ENCODE results near the gene C4BPA. TPM values are rescaled to one million over a fixed set of nuclear protein-coding genes. Genes with fewer than 3 reads are reported as not detected.

The C4BPA gene
- total RNA-seq, result 0.10 TPM

GRCh38 chr1:207103892-207104373 is at the start of gene C4BPA:
Gene C4BPA (plus strand): TSS chr1:207104233. CDS start chr1:207113026, 8,793 bp downstream.
- no peaks in the 10 kb centered on the region for H3K9me3 ChIP-seq (ENCODE audit: low read depth, low read length)
- H3K27me3 ChIP-seq (ENCODE audit: insufficient read depth, low read length), result no peaks in the 10 kb centered on the region
- H3K4me3 ChIP-seq (ENCODE audit: low read length), result no peak within 1 kb of the TSS
- H3K4me1 ChIP-seq (ENCODE audit: insufficient read depth, low read length), result peaks cover 11% of the 10 kb centered on the region

GRCh38 chr1:207054491-207054890 is 49.5 kb upstream of the C4BPA start:
- H3K27me3 ChIP-seq (ENCODE audit: insufficient read depth, low read length), result no peaks in the 10 kb centered on the region
- no peak overlapping the region for H3K4me3 ChIP-seq (ENCODE audit: low read length)
- H3K9me3 ChIP-seq (ENCODE audit: low read depth, low read length), result no peaks in the 10 kb centered on the region
- peaks cover 59% of the 10 kb centered on the region for H3K4me1 ChIP-seq (ENCODE audit: insufficient read depth, low read length)

GRCh38 chr1:207055386-207056001 is 48.5 kb upstream of the C4BPA start:
- no peaks in the 10 kb centered on the region for H3K27me3 ChIP-seq (ENCODE audit: insufficient read depth, low read length)
- H3K4me3 ChIP-seq (ENCODE audit: low read length), result no peak overlapping the region
- no peaks in the 10 kb centered on the region for H3K9me3 ChIP-seq (ENCODE audit: low read depth, low read length)

GRCh38 chr1:207056673-207057072 is 47.4 kb upstream of the C4BPA start:
- Histone ChIP-seq H3K9me3 (ENCODE audit: low read depth, low read length) (no peaks in the 10 kb centered on the region), H3K4me3 (ENCODE audit: low read length) (no peak overlapping the region), H3K4me1 (ENCODE audit: insufficient read depth, low read length) (peaks cover 57% of the 10 kb centered on the region), H3K27me3 (ENCODE audit: insufficient read depth, low read length) (no peaks in the 10 kb centered on the region)

More at GRCh38 chr1:207055386-207056001, 48.5 kb upstream of the C4BPA start:
- H3K4me1 ChIP-seq (ENCODE audit: insufficient read depth, low read length), result peaks cover 65% of the 10 kb centered on the region

- no peak overlapping the region for H3K4me3 ChIP-seq (ENCODE audit: low read length)
- no peaks in the 10 kb centered on the region for H3K9me3 ChIP-seq (ENCODE audit: low read depth, low read length)
- peaks cover 47% of the 10 kb centered on the region for H3K4me1 ChIP-seq (ENCODE audit: insufficient read depth, low read length)
- no peaks in the 10 kb centered on the region for H3K27me3 ChIP-seq (ENCODE audit: insufficient read depth, low read length)
Measured at GRCh38 chr1:207058252-207058651, 45.8 kb upstream of the C4BPA start.

- Histone ChIP-seq H3K4me3 (ENCODE audit: low read length) (no peak overlapping the region), H3K9me3 (ENCODE audit: low read depth, low read length) (no peaks in the 10 kb centered on the region), H3K4me1 (ENCODE audit: insufficient read depth, low read length) (peaks cover 38% of the 10 kb centered on the region), H3K27me3 (ENCODE audit: insufficient read depth, low read length) (no peaks in the 10 kb centered on the region)
Measured at GRCh38 chr1:207058878-207059867, 44.9 kb upstream of the C4BPA start.

GRCh38 chr1:207059881-207060280 is 44.2 kb upstream of the C4BPA start:
- no peaks in the 10 kb centered on the region for H3K27me3 ChIP-seq (ENCODE audit: insufficient read depth, low read length)
- no peaks in the 10 kb centered on the region for H3K9me3 ChIP-seq (ENCODE audit: low read depth, low read length)
- H3K4me3 ChIP-seq (ENCODE audit: low read length), result no peak overlapping the region
- peaks cover 31% of the 10 kb centered on the region for H3K4me1 ChIP-seq (ENCODE audit: insufficient read depth, low read length)

- no peaks in the 10 kb centered on the region for H3K27me3 ChIP-seq (ENCODE audit: insufficient read depth, low read length)
- no peaks in the 10 kb centered on the region for H3K9me3 ChIP-seq (ENCODE audit: low read depth, low read length)
- peaks cover 24% of the 10 kb centered on the region for H3K4me1 ChIP-seq (ENCODE audit: insufficient read depth, low read length)
- no peak overlapping the region for H3K4me3 ChIP-seq (ENCODE audit: low read length)
Measured at GRCh38 chr1:207060596-207060995, 43.4 kb upstream of the C4BPA start.

GRCh38 chr1:207062058-207062457 is 42.0 kb upstream of the C4BPA start:
- Histone ChIP-seq H3K4me3 (ENCODE audit: low read length) (no peak overlapping the region), H3K9me3 (ENCODE audit: low read depth, low read length) (no peaks in the 10 kb centered on the region), H3K27me3 (ENCODE audit: insufficient read depth, low read length) (no peaks in the 10 kb centered on the region), H3K4me1 (ENCODE audit: insufficient read depth, low read length) (peaks cover 21% of the 10 kb centered on the region)

- Histone ChIP-seq H3K4me3 (ENCODE audit: low read length) (no peak overlapping the region), H3K27me3 (ENCODE audit: insufficient read depth, low read length) (no peaks in the 10 kb centered on the region), H3K4me1 (ENCODE audit: insufficient read depth, low read length) (peaks cover 22% of the 10 kb centered on the region), H3K9me3 (ENCODE audit: low read depth, low read length) (no peaks in the 10 kb centered on the region)
Measured at GRCh38 chr1:207063014-207063413, 41.0 kb upstream of the C4BPA start.

GRCh38 chr1:207064561-207064960 is 39.5 kb upstream of the C4BPA start:
- peaks cover 20% of the 10 kb centered on the region for H3K4me1 ChIP-seq (ENCODE audit: insufficient read depth, low read length)
- no peaks in the 10 kb centered on the region for H3K27me3 ChIP-seq (ENCODE audit: insufficient read depth, low read length)
- H3K9me3 ChIP-seq (ENCODE audit: low read depth, low read length), result no peaks in the 10 kb centered on the region
- no peak overlapping the region for H3K4me3 ChIP-seq (ENCODE audit: low read length)

GRCh38 chr1:207067185-207067584 is 36.8 kb upstream of the C4BPA start:
- H3K4me1 ChIP-seq (ENCODE audit: insufficient read depth, low read length), result peaks cover 36% of the 10 kb centered on the region
- no peaks in the 10 kb centered on the region for H3K9me3 ChIP-seq (ENCODE audit: low read depth, low read length)
- H3K4me3 ChIP-seq (ENCODE audit: low read length), result no peak overlapping the region
- no peaks in the 10 kb centered on the region for H3K27me3 ChIP-seq (ENCODE audit: insufficient read depth, low read length)

GRCh38 chr1:207067665-207068064 is 36.4 kb upstream of the C4BPA start:
- Histone ChIP-seq H3K27me3 (ENCODE audit: insufficient read depth, low read length) (no peaks in the 10 kb centered on the region), H3K4me1 (ENCODE audit: insufficient read depth, low read length) (peaks cover 39% of the 10 kb centered on the region), H3K4me3 (ENCODE audit: low read length) (no peak overlapping the region), H3K9me3 (ENCODE audit: low read depth, low read length) (no peaks in the 10 kb centered on the region)

- H3K4me3 ChIP-seq (ENCODE audit: low read length), result no peak overlapping the region
- no peaks in the 10 kb centered on the region for H3K9me3 ChIP-seq (ENCODE audit: low read depth, low read length)
- H3K27me3 ChIP-seq (ENCODE audit: insufficient read depth, low read length), result no peaks in the 10 kb centered on the region
- H3K4me1 ChIP-seq (ENCODE audit: insufficient read depth, low read length), result peaks cover 39% of the 10 kb centered on the region
Measured at GRCh38 chr1:207069061-207069460, 35.0 kb upstream of the C4BPA start.

- no peak overlapping the region for H3K4me3 ChIP-seq (ENCODE audit: low read length)
- no peaks in the 10 kb centered on the region for H3K9me3 ChIP-seq (ENCODE audit: low read depth, low read length)
- H3K4me1 ChIP-seq (ENCODE audit: insufficient read depth, low read length), result peaks cover 39% of the 10 kb centered on the region
- no peaks in the 10 kb centered on the region for H3K27me3 ChIP-seq (ENCODE audit: insufficient read depth, low read length)
Measured at GRCh38 chr1:207069858-207070506, 34.1 kb upstream of the C4BPA start.
